HG02571 (cell line): ENCODE data around the gene GSK3B.

Source experiments
- ATAC-seq: cut with Tn5 transposase; IDR thresholded peaks from one replicate; pipeline ENCODE4 v1.9.1; 2021; ENCODE audit warnings: mild to moderate bottlenecking, moderate library complexity; ENCODE audit not compliant: unreplicated experiment

Gene GSK3B

DNA sequence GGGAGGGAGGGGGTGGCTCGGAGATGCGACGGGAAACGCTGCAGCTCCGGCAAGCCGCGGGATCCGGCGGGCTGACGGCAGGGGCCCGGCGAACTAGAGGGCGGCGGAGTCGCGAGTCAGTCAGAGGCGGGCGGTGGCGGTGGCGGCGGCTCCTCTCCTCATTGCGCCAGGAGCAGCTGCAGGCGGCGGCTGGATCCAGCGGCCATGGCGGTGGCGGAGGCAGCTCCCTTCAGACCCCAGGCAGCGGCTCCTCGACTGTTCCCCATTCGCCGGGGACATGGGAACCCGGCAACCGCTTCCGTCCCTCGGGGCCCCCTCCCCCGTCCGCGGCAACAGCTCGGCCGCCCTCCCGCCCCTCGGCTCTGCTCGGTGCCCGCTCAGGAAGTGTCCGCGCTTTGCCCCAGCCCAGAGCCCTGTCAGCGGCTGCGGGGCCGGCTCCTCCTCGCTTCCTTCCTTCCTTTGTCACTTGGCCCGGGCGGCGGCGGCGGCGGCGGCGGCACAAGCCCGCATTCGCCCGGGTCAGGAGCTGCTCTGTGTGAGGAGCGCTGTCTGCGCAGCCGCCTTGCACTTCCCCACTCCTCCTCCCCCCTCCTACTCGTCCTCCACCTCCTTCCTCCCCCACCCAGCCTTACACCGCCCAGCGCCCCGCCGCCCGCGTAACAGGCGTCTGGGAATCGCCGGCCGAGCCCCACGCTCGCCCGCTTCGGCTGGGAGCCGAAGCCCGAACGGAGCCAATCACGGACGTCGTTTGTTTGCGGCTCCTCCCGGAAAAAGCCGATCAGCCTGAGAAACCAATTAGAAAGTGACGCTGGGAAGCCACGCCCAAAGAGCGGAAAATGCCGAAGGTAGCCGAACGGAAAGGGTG is at the start of gene GSK3B:
Gene GSK3B (minus strand): TSS at position 537 of the 865 bp plus-strand sequence. CDS start 1,013 bp downstream, outside the sequence.
- peak; percentile 1 for ATAC-seq

GRCh38 chr3:120143676-120144075 is 49.4 kb upstream of the GSK3B start:
- no peak for ATAC-seq

GRCh38 chr3:120142236-120142635 is 48.0 kb upstream of the GSK3B start:
- ATAC-seq = no peak

DNA sequence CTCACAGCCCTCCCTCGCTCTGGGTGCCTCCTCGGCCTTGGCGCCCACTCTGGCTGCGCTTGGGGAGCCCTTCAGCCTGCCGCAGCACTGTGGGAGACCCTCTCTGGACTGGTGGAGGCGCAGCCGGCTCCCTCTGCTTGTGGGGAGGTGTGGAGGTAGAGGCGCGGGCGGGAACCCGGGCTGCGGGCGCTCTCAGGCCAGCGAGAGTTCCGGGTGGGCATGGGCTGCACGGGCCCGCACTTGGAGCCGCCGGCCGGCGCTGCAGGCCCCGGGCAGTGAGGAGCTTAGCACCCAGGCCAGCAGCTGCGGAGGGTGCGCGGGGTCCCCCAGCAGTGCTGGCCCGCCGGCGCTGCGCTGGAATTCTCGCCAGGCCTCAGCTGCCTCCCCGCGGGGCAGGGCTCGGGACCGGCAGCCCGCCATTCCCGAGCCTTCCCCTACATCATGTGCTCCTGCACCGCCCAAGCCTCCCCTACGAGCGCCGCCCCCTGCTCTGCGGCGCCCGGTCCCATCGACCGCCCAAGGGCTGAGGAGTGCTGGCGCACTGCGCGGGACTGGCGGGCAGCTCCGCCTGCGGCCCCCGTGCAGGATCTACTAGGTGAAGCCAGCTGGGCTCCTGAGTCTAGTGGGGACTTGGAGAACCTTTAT is 46.0 kb upstream of the GSK3B start:
- no peak for ATAC-seq

- no peak for ATAC-seq
These were observed 44.9 kb upstream of the GSK3B start for GRCh38 chr3:120139140-120139539.

DNA sequence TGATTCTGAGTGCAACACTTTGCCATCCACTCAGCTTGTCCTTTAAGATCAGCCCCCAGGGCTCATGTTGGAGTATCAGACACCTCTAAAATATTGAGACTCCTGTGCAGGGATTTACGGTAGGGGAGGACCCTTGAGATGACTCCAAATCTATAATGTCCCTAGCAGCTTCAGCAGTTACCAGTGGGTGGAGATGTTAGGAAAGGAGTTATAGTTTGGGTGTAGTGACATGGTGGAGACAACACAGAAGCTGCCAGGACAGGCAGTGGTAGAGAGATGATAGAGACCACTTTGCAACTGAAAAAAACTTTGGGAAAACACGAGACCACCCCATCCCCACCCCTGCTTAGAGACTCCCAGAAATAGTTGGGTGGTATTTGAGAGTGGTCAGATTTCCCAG is 43.3 kb upstream of the GSK3B start:
- ATAC-seq = no peak

GRCh38 chr3:120130656-120131055 is 36.4 kb upstream of the GSK3B start:
- no peak for ATAC-seq

DNA sequence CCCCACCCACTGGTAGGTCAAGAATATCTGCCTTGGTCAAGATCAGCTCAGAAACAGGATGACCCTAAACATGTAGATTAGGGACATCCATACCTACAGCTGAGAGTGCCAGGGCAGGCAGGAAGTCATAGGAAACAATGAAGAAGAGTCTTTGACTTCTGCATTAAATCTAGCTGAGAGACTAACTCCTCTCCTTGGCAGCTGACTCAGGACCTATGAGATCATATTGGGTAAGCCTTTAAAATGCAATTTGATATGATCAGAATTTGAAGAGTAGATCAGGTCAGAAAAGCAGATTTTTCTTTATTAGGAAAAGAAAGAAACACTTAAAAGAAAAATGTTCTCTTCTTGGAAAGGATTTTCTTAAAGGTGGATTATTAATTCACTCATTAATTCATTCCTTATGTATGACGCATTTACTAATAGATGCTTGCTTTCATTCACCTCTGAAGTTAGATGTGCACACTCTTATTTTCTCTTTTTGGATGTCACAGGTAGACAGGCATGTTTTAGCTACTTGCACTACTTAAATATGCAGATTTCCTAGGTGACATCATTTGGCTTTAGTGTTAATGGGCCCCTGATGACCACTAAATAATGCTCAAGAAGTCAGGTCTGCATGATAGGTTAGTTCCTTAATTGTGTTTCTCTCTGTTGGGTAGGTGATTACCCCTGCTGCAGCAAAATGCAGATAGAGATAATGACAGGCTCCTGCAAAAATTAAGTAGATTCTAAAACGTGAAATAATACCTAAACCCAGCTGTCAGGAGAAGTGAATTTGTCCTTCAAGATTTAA is 35.7 kb upstream of the GSK3B start:
- no peak for ATAC-seq

GRCh38 chr3:120129051-120129450 is 34.8 kb upstream of the GSK3B start:
- ATAC-seq = no peak

- ATAC-seq = no peak
These were observed 31.7 kb upstream of the GSK3B start for GRCh38 chr3:120125992-120126391.

- no peak for ATAC-seq
These were observed 25.7 kb upstream of the GSK3B start for GRCh38 chr3:120119846-120120510.

- no peak for ATAC-seq
These were observed 20.7 kb upstream of the GSK3B start for GRCh38 chr3:120114981-120115380.

GRCh38 chr3:120114376-120114775 is 20.1 kb upstream of the GSK3B start:
- ATAC-seq = no peak

GRCh38 chr3:120113128-120114116 is 19.2 kb upstream of the GSK3B start:
- no peak for ATAC-seq

DNA sequence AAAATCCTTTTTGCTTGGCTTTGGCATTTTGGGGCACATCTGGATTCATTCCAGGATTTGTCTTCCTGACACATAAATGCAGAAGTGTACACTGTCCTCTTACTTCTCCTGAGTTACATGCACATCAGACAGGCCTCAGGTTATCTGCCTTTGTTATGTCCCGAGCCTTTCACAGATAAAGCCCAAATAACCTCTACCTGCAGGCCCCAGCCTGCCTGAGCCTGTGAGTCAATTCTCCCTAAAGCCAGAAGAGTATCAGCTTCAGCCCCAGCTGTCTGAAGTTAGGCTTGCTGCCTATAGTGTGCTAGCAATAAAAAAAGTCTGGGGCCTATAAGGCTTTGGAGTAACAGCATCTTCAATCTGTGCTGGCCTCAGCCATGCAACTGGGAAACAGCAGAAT is 17.7 kb upstream of the GSK3B start:
- no peak for ATAC-seq

DNA sequence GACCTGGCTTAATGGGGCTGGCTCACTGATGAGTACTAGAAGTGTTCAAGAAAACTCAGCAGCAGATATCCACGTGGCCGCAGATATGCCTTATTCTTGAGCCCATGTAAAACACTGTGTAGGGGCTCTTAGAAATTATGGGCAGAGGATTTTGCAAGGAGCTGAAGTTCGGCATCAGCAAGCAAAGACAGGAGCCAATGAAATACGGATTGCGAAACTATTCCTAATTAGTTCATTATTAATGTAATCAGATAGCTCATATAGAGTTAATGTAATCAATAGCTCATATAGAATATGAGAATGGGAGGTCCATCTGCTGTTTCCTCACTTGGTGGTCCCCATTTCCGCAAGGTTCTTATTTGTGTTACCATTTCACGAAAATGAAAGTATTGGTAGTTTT is 9.0 kb upstream of the GSK3B start:
- no peak for ATAC-seq

- no peak for ATAC-seq
These were observed 8.4 kb upstream of the GSK3B start for GRCh38 chr3:120102674-120103073.

DNA sequence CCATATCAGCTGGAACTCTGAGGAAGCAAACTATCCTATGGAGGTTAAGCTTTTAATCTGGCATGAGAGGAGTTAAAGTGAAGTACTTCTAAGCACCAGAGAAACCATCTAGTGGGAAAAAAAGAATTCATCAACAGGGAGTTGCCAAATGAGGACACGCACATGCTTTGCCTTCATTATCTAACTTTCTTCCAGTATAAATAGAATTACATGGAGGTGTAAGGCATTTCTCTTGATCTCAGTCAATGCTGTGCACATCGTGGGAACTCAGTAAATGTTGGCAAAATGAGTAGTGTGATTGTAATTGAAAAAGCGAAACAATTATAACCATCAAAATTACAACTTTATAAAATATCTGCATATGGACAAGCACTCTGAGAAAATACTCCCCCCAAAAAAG is 8.0 kb upstream of the GSK3B start:
- no peak for ATAC-seq

- ATAC-seq = no peak
These were observed 7.4 kb upstream of the GSK3B start for GRCh38 chr3:120101624-120102023.

- ATAC-seq = no peak
These were observed 6.5 kb upstream of the GSK3B start for GRCh38 chr3:120100711-120101110.
